ENCODE results near the gene ABCG4. TPM values are rescaled to one million over a fixed set of nuclear protein-coding genes. Genes with fewer than 3 reads are reported as not detected.

Gene ABCG4
- total RNA-seq, 1 experiment from 2014 or later = 1.9 TPM

- TF ChIP-seq CTCF (IDR thresholded peaks at IDR 0.05 in 2 of 3, conservative IDR thresholded peaks at IDR 0.05 in 1 of 3; ENCODE audit: borderline replicate concordance in 1 of 3, insufficient read depth in 1 of 3, low read depth in 2 of 3, low read length in 2 of 3) (no peak), ZNF274 (IDR thresholded peaks at IDR 0.05; ENCODE audit: low read depth, low read length) (no peak), ATF3 (IDR thresholded peaks at IDR 0.05) (no peak), ELF1 (IDR thresholded peaks at IDR 0.05; ENCODE audit: borderline replicate concordance, low read depth) (no peak), MAX (IDR thresholded peaks at IDR 0.05) (peak; percentile 94), EZH2phosphoT487 (IDR thresholded peaks at IDR 0.05; ENCODE audit: borderline replicate concordance) (no peak), RAD21 (IDR thresholded peaks at IDR 0.05; ENCODE audit: low read depth) (no peak)
- TF ChIP-seq, protein P1, sequence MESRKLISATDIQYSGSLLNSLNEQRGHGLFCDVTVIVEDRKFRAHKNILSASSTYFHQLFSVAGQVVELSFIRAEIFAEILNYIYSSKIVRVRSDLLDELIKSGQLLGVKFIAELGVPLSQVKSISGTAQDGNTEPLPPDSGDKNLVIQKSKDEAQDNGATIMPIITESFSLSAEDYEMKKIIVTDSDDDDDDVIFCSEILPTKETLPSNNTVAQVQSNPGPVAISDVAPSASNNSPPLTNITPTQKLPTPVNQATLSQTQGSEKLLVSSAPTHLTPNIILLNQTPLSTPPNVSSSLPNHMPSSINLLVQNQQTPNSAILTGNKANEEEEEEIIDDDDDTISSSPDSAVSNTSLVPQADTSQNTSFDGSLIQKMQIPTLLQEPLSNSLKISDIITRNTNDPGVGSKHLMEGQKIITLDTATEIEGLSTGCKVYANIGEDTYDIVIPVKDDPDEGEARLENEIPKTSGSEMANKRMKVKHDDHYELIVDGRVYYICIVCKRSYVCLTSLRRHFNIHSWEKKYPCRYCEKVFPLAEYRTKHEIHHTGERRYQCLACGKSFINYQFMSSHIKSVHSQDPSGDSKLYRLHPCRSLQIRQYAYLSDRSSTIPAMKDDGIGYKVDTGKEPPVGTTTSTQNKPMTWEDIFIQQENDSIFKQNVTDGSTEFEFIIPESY (IDR thresholded peaks at IDR 0.05; ENCODE audit: extremely low read depth, insufficient replicate concordance, low read length) = no peak
Observed at GRCh38 chr11:119121008-119121810, 27.6 kb upstream of the ABCG4 start, which contains the start of gene HINFP (continued).
